ENCODE results near the gene CISH. TPM values are rescaled to one million over a fixed set of nuclear protein-coding genes. Genes with fewer than 3 reads are reported as not detected.

CISH gene
- total and polyA plus RNA-seq, 2 experiments from 2014 or later, result 8.2 to 11.7 TPM

GRCh38 chr3:50657407-50657806 lies 45.8 kb upstream of the CISH start:
- no peak overlapping the region for H3K4me3 ChIP-seq
- H3K4me1 ChIP-seq (ENCODE audit: low read depth), result peaks cover under 1% of the 10 kb centered on the region
- TF ChIP-seq CTCF (IDR thresholded peaks at IDR 0.05; ENCODE audit: low read depth, low read length), result no peak
- H3K27me3 ChIP-seq, result no peaks in the 10 kb centered on the region
- no peak for DNase-seq (ENCODE audit: low read depth in 1 of 2, low spot score in 1 of 2)
- H3K9me3 ChIP-seq (ENCODE audit: low read depth), result no peaks in the 10 kb centered on the region
- no peaks in the 10 kb centered on the region for H3K36me3 ChIP-seq
- H3K27ac ChIP-seq, result no peak overlapping the region

- Histone ChIP-seq H3K9me3 (ENCODE audit: low read depth) (no peaks in the 10 kb centered on the region), H3K27ac (no peak overlapping the region), H3K27me3 (no peaks in the 10 kb centered on the region), H3K36me3 (no peaks in the 10 kb centered on the region), H3K4me1 (ENCODE audit: low read depth) (peaks cover 7% of the 10 kb centered on the region), H3K4me3 (no peak overlapping the region)
- no peak for TF ChIP-seq CTCF (IDR thresholded peaks at IDR 0.05; ENCODE audit: low read depth, low read length)
- no peak for DNase-seq (ENCODE audit: low read depth in 1 of 2, low spot score in 1 of 2)
These were observed 45.0 kb upstream of the CISH start for GRCh38 chr3:50656417-50657195.

GRCh38 chr3:50655009-50655830 lies 43.6 kb upstream of the CISH start:
- DNase-seq (ENCODE audit: low read depth in 1 of 2, low spot score in 1 of 2), result no peak

GRCh38 chr3:50653937-50654595 lies 42.5 kb upstream of the CISH start:
- Histone ChIP-seq H3K9me3 (ENCODE audit: low read depth) (no peaks in the 10 kb centered on the region), H3K27me3 (no peaks in the 10 kb centered on the region), H3K27ac (no peak overlapping the region), H3K4me1 (ENCODE audit: low read depth) (peaks cover 23% of the 10 kb centered on the region), H3K4me3 (no peak overlapping the region), H3K36me3 (no peaks in the 10 kb centered on the region)
- no peak for TF ChIP-seq CTCF (IDR thresholded peaks at IDR 0.05; ENCODE audit: low read depth, low read length)
- DNase-seq (ENCODE audit: low read depth in 1 of 2, low spot score in 1 of 2), result no peak

More at GRCh38 chr3:50655009-50655830, 43.6 kb upstream of the CISH start:
- no peaks in the 10 kb centered on the region for H3K9me3 ChIP-seq (ENCODE audit: low read depth)
- H3K36me3 ChIP-seq, result no peaks in the 10 kb centered on the region
- TF ChIP-seq CTCF (IDR thresholded peaks at IDR 0.05; ENCODE audit: low read depth, low read length), result no peak
- no peak overlapping the region for H3K27ac ChIP-seq
- peaks cover 12% of the 10 kb centered on the region for H3K4me1 ChIP-seq (ENCODE audit: low read depth)
- H3K4me3 ChIP-seq, result no peak overlapping the region
- no peaks in the 10 kb centered on the region for H3K27me3 ChIP-seq

- H3K36me3 ChIP-seq, result no peaks in the 10 kb centered on the region
- H3K27ac ChIP-seq, result no peak overlapping the region
- no peaks in the 10 kb centered on the region for H3K27me3 ChIP-seq
- H3K9me3 ChIP-seq (ENCODE audit: low read depth), result no peaks in the 10 kb centered on the region
- DNase-seq (ENCODE audit: low read depth in 1 of 2, low spot score in 1 of 2), result peak in 1 of 2 donors; percentile 46
- no peak overlapping the region for H3K4me3 ChIP-seq
- H3K4me1 ChIP-seq (ENCODE audit: low read depth), result peaks cover 35% of the 10 kb centered on the region
- TF ChIP-seq CTCF (IDR thresholded peaks at IDR 0.05; ENCODE audit: low read depth, low read length), result peak; percentile 32
These were observed 41.1 kb upstream of the CISH start for GRCh38 chr3:50652709-50653108.

Data from cardiac muscle cell (in vitro differentiated cells and primary cell).